CMK (cell line): ENCODE measurements around the gene SYNGR4.
"Not testable (repeated sequence)": the region's sequence is repeated elsewhere in the genome, so short reads cannot be mapped to it uniquely, and the experiment has no call there.

ENCODE experiments used
- DNase-seq: peaks from one replicate; pipeline ENCODE4 v3.0.0-alpha.2; 2010; ENCODE audit warnings: low read depth

SYNGR4 gene

GRCh38 chr19:48371367-48371766 lies 7.2 kb downstream of the SYNGR4 start:
- DNase-seq, result no peak

- DNase-seq, result not testable (repeated sequence)
Observed at GRCh38 chr19:48371771-48372170, 7.6 kb downstream of the SYNGR4 start.

GRCh38 chr19:48372904-48373303 lies 8.7 kb downstream of the SYNGR4 start:
- DNase-seq, result no peak

- DNase-seq, result no peak
Observed at GRCh38 chr19:48373567-48373966, 9.4 kb downstream of the SYNGR4 start.

GRCh38 chr19:48378194-48378570 lies 14.0 kb downstream of the SYNGR4 start:
- no peak for DNase-seq

- DNase-seq, result no peak
Observed at GRCh38 chr19:48379058-48379457, 14.9 kb downstream of the SYNGR4 start.

- DNase-seq, result no peak
Observed at GRCh38 chr19:48381178-48381950, 17.2 kb downstream of the SYNGR4 start.

GRCh38 chr19:48382286-48382685 lies 18.1 kb downstream of the SYNGR4 start:
- DNase-seq, result no peak

GRCh38 chr19:48385461-48386087 lies 21.4 kb downstream of the SYNGR4 start:
- no peak for DNase-seq

GRCh38 chr19:48386981-48387380 lies 22.8 kb downstream of the SYNGR4 start:
- no peak for DNase-seq

- peak; percentile 66 for DNase-seq
Observed at GRCh38 chr19:48390188-48391099, 26.3 kb downstream of the SYNGR4 start.

- DNase-seq, result peak; percentile 72
Observed at GRCh38 chr19:48391100-48392005, 27.2 kb downstream of the SYNGR4 start, which contains the start of gene KDELR1. Gene KDELR1, minus strand, starts transcription at chr19:48391551. Its CDS starts 193 bp downstream, at chr19:48391358.

- DNase-seq, result not testable (repeated sequence)
Observed at GRCh38 chr19:48392006-48392344, 27.8 kb downstream of the SYNGR4 start.

- DNase-seq, result no peak
Observed at GRCh38 chr19:48392860-48393558, 28.8 kb downstream of the SYNGR4 start.

- DNase-seq, result no peak
Observed at GRCh38 chr19:48393559-48394330, 29.6 kb downstream of the SYNGR4 start, which contains the start of gene GRIN2D. Gene GRIN2D, plus strand, starts transcription at chr19:48393668. Its CDS starts 4,725 bp downstream, at chr19:48398393.

GRCh38 chr19:48394331-48395169 lies 30.4 kb downstream of the SYNGR4 start:
- DNase-seq, result no peak

- no peak for DNase-seq
Observed at GRCh38 chr19:48395170-48395455, 30.9 kb downstream of the SYNGR4 start.

GRCh38 chr19:48395499-48395898 lies 31.3 kb downstream of the SYNGR4 start:
- DNase-seq, result no peak
